Measurements from ENCODE around the gene RUSC1.

Gene RUSC1

GRCh38 chr1:155296661-155297060 is 24.0 kb upstream of the RUSC1 start:
- no peak for DNase-seq

DNA sequence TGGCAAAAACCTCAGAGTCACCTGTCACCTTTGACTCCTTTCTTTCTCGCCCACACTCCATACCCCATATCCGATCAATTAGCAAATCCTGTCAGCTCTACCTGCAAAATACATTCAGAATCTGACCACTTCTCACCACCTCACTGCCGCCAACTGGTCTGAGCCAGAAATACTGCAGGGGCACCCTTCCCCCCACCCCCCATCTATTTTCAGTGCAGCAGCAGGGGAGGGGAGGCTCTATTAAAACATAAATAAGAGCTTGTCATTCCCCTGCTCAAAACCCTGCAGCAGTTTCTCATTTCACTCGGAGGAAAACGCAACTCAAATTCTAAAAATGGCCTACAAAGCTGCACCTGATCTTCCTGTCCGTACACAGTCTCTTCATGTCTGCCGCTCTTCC is 23.3 kb upstream of the RUSC1 start:
- DNase-seq: no peak

DNA sequence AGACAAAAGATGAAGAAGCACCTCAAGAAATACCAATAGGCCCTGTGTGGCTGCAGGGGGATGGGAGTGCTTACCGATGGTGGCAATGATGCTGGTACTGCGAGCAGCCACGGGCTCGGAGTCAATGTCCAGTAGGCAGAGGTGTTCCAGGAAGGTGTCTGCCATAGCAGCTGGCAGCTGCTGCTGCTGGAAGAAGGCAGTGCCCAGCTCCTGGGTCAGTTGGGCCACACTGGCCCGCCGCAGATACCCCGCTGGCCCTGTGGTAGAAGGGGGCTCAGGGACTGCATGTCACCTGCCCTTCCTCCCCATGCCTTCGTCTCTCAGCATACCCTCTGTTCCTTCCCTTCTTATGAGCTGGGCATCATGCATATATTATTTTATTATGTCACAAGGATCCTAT is 20.7 kb upstream of the RUSC1 start:
- no peak for DNase-seq

- DNase-seq: no peak
These were observed 20.0 kb upstream of the RUSC1 start for GRCh38 chr1:155300553-155301329.

- no peak for DNase-seq
These were observed 19.3 kb upstream of the RUSC1 start, which contains the start of gene PKLR for GRCh38 chr1:155301342-155301841. Gene PKLR, minus strand, starts transcription at chr1:155301438. Its CDS starts 43 bp downstream, at chr1:155301395.

- DNase-seq: no peak
These were observed 16.1 kb upstream of the RUSC1 start for GRCh38 chr1:155304558-155305063.

- no peak for DNase-seq
These were observed 14.8 kb upstream of the RUSC1 start for GRCh38 chr1:155305881-155306391.

DNA sequence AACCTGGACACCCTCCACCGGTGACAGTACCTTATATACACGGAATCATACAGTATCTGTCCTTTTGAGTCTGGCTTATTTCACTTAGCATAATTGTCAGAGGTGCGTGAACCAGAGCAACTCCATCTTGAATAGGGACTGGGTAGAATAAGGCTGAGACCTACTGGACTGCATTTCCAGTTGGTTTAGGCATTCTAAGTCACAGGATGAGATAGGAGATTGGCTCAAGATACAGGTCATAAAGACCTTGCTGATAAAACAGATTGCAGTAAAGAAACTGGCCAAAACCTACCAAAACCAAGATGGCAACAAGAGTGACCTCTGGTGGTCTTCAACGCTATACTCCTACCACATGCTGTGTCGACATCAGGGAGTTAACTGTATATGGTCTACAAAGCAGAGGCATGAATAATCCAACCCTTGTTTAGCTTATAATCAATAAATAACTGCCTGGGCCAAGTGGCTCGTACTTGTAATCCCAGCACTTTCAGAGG is 13.4 kb upstream of the RUSC1 start:
- no peak for DNase-seq

DNA sequence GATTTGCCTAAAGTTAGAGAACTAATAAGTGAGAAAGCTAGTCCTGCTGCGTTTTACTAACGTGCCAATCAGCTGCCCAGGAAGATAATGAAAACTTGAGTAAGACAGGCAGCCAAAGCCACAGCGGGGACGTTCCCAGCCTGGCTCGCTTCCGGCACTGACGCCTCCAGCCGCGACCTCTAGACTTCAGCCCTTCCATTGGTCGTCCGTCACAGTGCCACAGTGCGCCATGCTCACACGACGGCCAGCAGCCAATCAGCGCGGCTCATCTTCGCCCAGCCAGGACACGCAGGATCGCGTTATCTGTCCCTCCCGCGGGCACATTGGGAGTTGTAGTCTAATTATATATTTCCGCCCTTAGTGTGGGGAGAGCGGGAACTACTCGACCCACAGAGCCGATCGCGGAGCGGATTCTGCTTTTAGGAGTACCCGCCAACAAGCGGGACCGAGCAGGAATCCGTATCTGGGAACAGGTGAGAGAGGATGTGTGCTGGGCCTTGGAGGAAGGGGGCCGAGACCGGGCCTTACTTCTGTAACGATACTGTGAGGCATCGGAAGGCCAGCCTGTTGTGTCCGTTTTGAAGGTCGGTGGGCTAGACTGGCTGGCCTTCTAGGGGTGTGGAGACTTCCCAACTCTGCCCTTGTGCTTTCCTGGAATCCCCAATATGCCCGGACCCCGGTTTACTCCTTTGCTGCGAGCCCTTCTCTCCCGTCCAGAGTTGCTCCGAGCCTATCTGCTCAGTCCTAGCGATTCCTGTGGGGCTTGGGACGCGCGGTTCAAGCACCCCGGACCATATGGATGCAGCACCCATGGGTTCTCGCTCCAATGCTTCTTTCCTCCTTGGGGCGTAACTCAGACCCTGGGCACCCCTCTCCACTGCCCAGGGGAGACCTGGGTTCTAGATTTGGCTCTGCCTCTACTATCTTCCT is 11.9 kb upstream of the RUSC1 start, which contains the start of gene FDPS:
Gene FDPS (plus strand): TSS at position 374 of the 930 bp plus-strand sequence. CDS start 924 bp downstream, outside the sequence.
- peak; percentile 98 for DNase-seq

GRCh38 chr1:155309423-155310021 is 11.2 kb upstream of the RUSC1 start:
- peak; percentile 32 for DNase-seq

- no peak for DNase-seq
These were observed 7.4 kb upstream of the RUSC1 start for GRCh38 chr1:155313261-155313660.

DNA sequence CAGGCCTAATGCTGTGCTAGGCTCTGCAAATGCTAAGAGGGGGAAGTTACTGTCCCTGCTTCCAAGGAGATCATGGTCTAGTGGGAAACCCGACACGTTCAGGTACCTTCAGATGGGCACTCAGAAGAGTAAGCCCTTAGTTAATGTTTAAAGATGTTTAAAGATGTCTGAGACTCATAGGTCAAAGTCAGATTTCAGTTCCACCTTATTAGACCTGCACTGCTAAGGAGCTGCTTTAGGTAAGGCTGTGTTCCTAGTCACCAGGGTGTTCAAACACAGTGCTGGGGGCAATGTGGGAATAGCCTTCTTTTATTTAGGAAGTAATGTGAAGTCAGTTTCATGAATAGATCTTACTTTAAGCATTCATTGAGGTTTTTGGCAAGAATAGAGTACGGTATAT is 3.8 kb upstream of the RUSC1 start:
- no peak for DNase-seq

DNA sequence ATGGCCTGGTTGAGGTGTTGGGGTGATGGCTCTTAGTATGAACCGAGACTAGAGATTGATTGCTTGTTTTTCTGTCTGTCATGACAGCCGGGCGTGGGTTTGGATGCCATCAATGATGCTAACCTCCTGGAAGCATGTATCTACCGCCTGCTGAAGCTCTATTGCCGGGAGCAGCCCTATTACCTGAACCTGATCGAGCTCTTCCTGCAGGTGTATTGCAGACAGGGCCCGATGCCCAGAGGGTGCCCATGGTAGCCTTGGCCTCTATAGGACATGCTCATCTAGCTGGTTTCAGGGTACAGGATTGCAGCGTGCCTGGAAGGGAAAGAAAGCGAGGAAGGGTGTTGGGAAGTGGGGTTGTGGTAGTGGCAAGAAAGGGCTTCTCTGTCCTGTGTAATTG is 2.6 kb upstream of the RUSC1 start:
- DNase-seq: no peak

- no peak for DNase-seq
These were observed 1.2 kb upstream of the RUSC1 start for GRCh38 chr1:155319536-155319935.

GRCh38 chr1:155320252-155320651 is 442 bp upstream of the RUSC1 start:
- no peak for DNase-seq

DNA sequence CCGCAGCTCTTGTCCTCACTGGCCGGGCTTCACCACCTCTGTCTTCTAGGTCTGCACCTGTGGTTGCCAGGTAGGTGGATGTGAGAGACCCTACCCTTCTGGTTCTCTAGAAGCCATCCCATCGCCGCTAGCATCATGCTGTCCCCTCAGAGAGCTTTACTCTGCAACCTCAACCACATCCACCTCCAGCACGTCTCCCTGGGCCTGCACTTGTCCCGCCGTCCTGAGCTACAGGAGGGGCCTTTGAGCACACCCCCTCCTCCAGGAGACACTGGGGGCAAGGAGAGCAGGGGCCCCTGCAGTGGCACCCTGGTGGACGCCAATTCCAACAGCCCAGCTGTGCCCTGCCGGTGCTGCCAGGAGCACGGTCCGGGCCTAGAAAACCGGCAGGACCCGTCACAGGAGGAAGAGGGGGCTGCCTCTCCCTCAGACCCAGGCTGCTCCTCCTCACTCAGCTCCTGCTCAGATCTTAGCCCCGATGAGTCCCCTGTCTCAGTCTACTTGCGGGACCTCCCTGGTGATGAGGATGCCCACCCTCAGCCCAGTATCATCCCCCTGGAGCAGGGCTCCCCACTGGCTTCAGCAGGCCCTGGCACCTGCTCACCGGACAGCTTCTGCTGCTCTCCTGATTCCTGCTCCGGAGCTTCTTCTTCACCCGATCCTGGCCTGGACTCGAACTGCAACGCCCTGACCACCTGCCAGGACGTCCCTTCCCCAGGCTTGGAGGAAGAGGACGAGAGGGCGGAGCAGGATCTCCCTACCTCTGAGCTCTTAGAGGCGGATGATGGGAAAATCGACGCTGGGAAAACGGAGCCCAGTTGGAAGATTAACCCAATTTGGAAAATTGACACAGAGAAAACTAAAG is 1.2 kb downstream of the RUSC1 start:
- DNase-seq: peak; percentile 2

DNA sequence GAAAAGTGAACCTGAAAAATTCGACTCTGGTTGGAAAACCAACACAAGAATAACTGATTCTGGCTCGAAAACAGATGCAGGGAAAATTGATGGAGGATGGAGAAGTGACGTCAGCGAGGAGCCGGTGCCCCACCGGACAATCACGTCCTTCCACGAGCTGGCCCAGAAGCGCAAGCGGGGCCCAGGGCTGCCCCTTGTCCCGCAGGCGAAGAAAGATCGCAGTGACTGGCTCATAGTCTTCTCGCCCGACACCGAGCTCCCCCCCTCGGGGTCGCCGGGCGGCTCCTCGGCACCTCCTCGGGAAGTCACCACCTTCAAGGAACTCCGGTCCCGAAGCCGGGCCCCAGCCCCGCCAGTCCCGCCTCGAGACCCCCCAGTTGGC is 1.9 kb downstream of the RUSC1 start:
- peak; percentile 50 for DNase-seq

DNA sequence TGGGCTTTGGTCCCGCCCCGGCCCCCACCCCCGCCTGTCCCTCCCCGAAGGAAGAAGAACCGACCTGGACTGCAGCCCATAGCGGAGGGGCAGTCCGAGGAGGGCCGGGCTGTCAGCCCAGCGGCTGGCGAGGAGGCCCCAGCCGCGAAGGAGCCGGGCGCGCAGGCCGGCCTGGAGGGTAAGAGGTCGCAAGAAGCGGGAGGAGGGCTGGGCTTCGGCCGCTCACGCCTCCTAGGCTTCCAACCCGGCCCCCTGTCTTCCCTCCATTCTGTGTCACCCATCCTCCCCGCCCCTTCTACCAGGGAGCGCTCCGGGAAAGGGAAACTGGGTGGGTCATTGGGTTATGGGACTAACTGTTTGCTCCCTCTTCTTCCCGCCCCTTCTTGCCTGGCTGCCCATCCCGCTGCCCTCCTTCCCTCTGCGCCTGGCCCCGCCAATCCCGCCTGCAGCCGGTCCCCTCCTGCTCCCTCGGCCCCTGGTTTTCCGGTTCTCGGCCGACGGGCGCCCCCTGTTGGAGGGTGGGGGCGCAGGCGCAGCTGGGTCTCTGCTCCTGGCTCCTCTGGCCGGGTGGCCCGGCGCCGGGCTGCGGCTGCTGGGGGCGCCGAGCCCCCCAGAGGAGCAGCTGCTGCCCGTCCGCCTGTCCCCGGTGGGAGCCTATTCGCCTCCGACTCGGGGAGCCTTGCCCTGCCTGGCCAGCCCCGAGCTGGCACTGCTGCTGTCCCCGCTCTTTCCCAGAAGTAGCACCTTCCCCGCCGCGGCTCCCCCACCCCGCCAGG is 2.4 kb downstream of the RUSC1 start:
- peak; percentile 84 for DNase-seq

- peak; percentile 74 for DNase-seq
These were observed 3.0 kb downstream of the RUSC1 start for GRCh38 chr1:155323729-155324036.

DNA sequence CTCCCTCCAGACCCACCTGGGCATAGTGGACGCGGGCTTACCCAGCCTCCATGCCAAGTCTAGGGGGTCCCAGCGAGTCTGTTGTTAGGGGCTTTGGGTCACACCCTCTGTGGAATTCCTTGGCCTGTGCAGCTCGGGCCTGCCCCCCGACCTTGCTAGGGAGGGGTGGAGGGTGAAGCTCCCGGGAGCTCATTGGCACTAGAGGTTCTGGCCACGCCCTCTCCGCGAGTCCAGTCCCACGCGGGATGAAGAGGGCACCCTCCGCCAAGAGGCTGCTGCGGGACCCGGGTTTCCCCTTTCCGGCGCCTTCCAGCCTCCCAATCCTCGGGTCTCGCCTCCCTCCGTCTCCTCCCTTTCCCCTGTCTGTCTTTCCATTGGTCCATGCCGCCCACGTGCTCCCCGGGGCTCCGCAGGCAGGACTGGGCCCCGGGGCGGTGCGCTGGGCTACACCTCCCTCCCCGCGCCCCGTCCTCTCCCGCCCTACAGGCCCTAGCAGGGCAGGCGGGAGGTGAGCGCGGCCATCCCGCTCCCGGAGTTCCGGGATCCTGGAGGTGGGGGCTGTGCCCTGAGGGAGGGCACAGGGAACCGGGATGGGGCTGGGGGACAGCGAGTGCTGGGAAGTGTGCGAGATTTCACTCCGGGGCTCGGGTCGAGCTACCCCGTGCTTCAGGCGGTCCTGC is 3.5 kb downstream of the RUSC1 start:
- peak; percentile 93 for DNase-seq
